Loucy (cell line): ENCODE data around the gene EPHA2.

ENCODE experiments used
- H2AFZ ChIP-seq: fragments of 200-600 bp; sonication (generic); 2 replicates; pipeline ENCODE4 v1.6.0; 2016; ENCODE audit warnings: antibody characterized with exemption, mild to moderate bottlenecking, low read length, moderate library complexity
- H3F3A ChIP-seq: fragments of 200-600 bp; 2 replicates; pipeline ENCODE4 v1.6.0; 2016; ENCODE audit warnings: antibody characterized with exemption, low read depth, mild to moderate bottlenecking
- H3K27me3 ChIP-seq: fragments of 200-600 bp; sonication (generic); 2 replicates; pipeline ENCODE4 v1.6.1; 2014; ENCODE audit warnings: low read length, mild to moderate bottlenecking; ENCODE audit not compliant: insufficient read depth, poor library complexity, severe bottlenecking
- H3K36me3 ChIP-seq: fragments of 200-600 bp; sonication (generic); 2 replicates; pipeline ENCODE4 v1.6.1; 2016; ENCODE audit warnings: low read length; ENCODE audit not compliant: insufficient read depth
- H3K4me1 ChIP-seq: fragments of 200-600 bp; sonication (generic); 2 replicates; pipeline ENCODE4 v1.5.1; 2014; ENCODE audit warnings: low read length, mild to moderate bottlenecking; ENCODE audit not compliant: insufficient read depth, poor library complexity, severe bottlenecking
- H3K4me2 ChIP-seq: fragments of 200-600 bp; sonication (generic); 2 replicates; pipeline ENCODE4 v1.6.0; 2014; ENCODE audit warnings: antibody characterized with exemption, low read length, low read depth, mild to moderate bottlenecking; ENCODE audit not compliant: poor library complexity, severe bottlenecking
- H3K4me3 ChIP-seq: fragments of 200-600 bp; sonication (generic); 2 replicates; pipeline ENCODE4 v1.5.1; 2014; ENCODE audit warnings: low read length, mild to moderate bottlenecking, mixed read lengths; ENCODE audit not compliant: poor library complexity, severe bottlenecking
- H3K79me2 ChIP-seq: fragments of 200-600 bp; sonication (generic); 2 replicates; pipeline ENCODE4 v1.6.1; 2014; ENCODE audit warnings: low read length; ENCODE audit not compliant: insufficient read depth
- H3K9ac ChIP-seq: fragments of 200-600 bp; sonication (generic); 2 replicates; pipeline ENCODE4 v1.6.0; 2014; ENCODE audit warnings: mild to moderate bottlenecking, low read depth, low read length, moderate library complexity; ENCODE audit not compliant: poor library complexity, severe bottlenecking
- H3K9me2 ChIP-seq: fragments of 200-600 bp; sonication (generic); replicated peaks from 2 replicates; pipeline ENCODE4 v1.6.1; 2016; ENCODE audit warnings: low read depth, low read length, mixed read lengths
- H3K9me3 ChIP-seq: fragments of 200-600 bp; sonication (generic); 2 replicates; pipeline ENCODE4 v1.6.1; 2014; ENCODE audit warnings: mild to moderate bottlenecking, antibody characterized with exemption, low read length, low read depth; ENCODE audit not compliant: insufficient read depth
- H4K20me1 ChIP-seq: fragments of 200-600 bp; sonication (generic); 2 replicates; pipeline ENCODE4 v1.6.0; 2014; ENCODE audit warnings: antibody characterized with exemption, low read length, mild to moderate bottlenecking; ENCODE audit not compliant: insufficient read depth, poor library complexity, severe bottlenecking
- CTCF ChIP-seq: fragments of 200-600 bp; sonication (generic); conservative IDR thresholded peaks from 2 replicates; pipeline ENCODE4 v1.5.1; 2014; ENCODE audit warnings: mild to moderate bottlenecking, antibody characterized with exemption, low read length
- EZH2phosphoT487 ChIP-seq: fragments of 200-600 bp; IDR thresholded peaks from 2 replicates; pipeline ENCODE4 v1.6.1; 2018; ENCODE audit warnings: antibody characterized with exemption, mild to moderate bottlenecking, moderate library complexity, borderline replicate concordance

Gene EPHA2

DNA sequence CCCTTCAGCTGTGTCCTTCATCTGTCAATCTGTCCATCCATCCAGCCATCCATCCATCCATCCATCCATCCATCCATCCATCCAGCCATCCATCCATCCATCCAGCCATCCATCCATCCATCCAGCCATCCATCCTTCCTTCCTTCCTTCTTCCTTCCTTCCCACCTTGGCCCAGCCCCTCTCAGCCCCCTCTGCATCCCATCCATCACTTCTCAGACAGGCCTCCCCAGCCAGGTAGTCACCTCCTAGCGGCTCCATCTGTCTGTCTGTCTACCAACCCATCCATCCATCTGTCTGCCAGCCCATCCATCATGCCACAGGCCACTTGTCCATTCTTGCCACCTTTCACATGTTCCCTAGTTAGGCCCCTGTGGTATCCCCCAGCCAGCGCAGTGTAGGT, 10.2 kb upstream of the EPHA2 start:
- Histone ChIP-seq H3K36me3 (no peaks in the 10 kb centered on the region), H2AFZ (no peak overlapping the region), H3K27me3 (no peaks in the 10 kb centered on the region), H3K4me1 (peaks cover 18% of the 10 kb centered on the region), H3K4me2 (no peak overlapping the region), H3F3A (no peaks in the 10 kb centered on the region), H3K9me3 (no peaks in the 10 kb centered on the region), H3K9me2 (no peaks in the 10 kb centered on the region), H4K20me1 (no peaks in the 10 kb centered on the region), H3K9ac (no peak overlapping the region), H3K4me3 (no peak overlapping the region), H3K79me2 (no peaks in the 10 kb centered on the region)
- TF ChIP-seq CTCF (no peak), EZH2phosphoT487 (no peak)

DNA sequence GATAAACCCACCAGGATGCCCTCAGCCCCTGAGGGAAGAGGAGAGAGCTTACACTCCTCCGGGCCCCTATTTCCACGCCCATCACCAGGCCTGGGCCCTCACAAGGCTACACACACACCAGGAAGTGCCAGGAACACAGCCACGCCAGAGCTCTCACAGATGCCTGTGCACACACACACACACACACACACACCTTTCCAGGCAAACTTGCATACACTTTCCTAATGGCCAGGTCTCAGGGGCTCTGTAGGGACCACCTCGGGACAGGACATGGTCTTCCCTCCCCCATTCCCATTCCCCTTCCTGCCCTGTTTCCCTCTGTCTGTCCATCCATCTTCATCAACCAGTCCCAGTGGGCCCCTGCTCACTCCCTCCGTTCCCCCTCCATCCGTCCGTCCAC, 9.7 kb upstream of the EPHA2 start:
- no peaks in the 10 kb centered on the region for H3K36me3 ChIP-seq
- TF ChIP-seq CTCF, result no peak
- no peak for TF ChIP-seq EZH2phosphoT487
- H3K9ac ChIP-seq, result no peak overlapping the region
- H3K27me3 ChIP-seq, result no peaks in the 10 kb centered on the region
- no peaks in the 10 kb centered on the region for H3K79me2 ChIP-seq
- H3K4me3 ChIP-seq, result no peak overlapping the region
- peaks cover 18% of the 10 kb centered on the region for H3K4me1 ChIP-seq
- H3F3A ChIP-seq, result no peaks in the 10 kb centered on the region
- H3K9me2 ChIP-seq, result no peaks in the 10 kb centered on the region
- peak overlapping the region; percentile 43; the same call in 1 of the 2 replicates for H2AFZ ChIP-seq
- no peak overlapping the region for H3K4me2 ChIP-seq
- no peaks in the 10 kb centered on the region for H3K9me3 ChIP-seq
- no peaks in the 10 kb centered on the region for H4K20me1 ChIP-seq

- no peak for TF ChIP-seq CTCF
- no peak for TF ChIP-seq EZH2phosphoT487
- Histone ChIP-seq H2AFZ (peak overlapping the region; percentile 43; the same call in 1 of the 2 replicates), H3K27me3 (no peaks in the 10 kb centered on the region), H3K9me3 (no peaks in the 10 kb centered on the region), H3K4me2 (no peak overlapping the region), H3K36me3 (no peaks in the 10 kb centered on the region), H3K79me2 (no peaks in the 10 kb centered on the region), H3K4me1 (peaks cover 18% of the 10 kb centered on the region), H3K9ac (no peak overlapping the region), H3F3A (no peaks in the 10 kb centered on the region), H3K4me3 (no peak overlapping the region), H4K20me1 (no peaks in the 10 kb centered on the region), H3K9me2 (no peaks in the 10 kb centered on the region)
These were observed 9.2 kb upstream of the EPHA2 start for GRCh38 chr1:16165073-16165364.
